ENCODE measurements around the gene GRB10.

The GRB10 gene

DNA sequence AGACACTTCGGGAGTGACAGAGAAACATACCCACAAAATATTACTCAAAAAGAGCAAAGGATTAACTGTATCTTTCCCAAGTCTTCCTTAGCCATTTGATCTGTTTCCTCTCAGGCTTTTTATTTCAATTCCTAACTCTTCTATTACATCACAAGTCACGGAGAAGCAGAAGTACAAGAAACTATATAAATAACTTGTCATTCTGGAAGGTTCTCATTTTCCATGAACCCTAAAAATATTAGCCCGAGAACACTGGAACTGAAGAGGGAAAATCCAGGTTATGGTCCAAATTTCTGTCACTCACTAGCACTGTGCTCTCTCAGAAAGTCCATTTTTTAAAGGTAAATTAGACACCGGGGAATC is 98.0 kb downstream of the GRB10 start:
- Mint-ChIP-seq H3K27me3 (ENCODE audit: low read depth) (peaks cover 10% of the 10 kb centered on the region), H3K4me3 (no peak overlapping the region), H3K9me3 (no peaks in the 10 kb centered on the region), H3K27ac (no peak overlapping the region), H3K4me1 (ENCODE audit: low read depth) (no peaks in the 10 kb centered on the region), H3K36me3 (ENCODE audit: low read depth) (no peaks in the 10 kb centered on the region)
- no peak for DNase-seq (ENCODE audit: low spot score)

DNA sequence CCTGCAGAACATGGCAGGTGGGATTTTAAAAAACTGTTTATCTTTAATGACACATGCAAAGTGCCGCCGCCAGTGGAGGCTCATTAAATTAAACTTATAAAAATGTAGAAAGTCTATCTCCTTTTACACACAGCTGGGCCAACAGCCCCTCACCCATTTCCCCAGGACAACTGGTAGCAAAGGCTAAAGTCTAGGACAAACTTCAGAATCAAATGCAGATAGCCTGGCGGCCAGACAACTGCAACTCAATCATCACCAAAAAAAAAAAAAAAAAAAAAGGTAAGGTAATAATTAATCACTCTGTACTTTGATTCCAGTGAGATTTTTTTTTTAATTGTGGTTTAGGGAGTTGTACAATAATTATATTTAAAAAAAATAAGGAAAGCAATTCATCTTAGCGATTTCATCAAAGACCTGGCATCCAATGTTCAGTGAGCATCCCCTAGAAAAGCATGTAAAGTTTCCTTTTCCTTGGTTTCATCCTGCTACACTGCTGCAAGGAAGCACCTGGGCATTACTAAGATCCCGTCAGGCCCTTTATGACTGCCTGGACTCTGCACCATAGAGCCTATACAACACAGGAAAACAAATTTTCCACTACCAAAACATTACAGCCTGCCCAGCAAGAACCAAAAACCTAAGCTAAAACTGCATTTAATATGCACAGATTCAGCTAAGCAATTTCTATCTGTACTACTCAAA is 98.5 kb downstream of the GRB10 start:
- no peak overlapping the region for H3K27ac Mint-ChIP-seq
- no peak for DNase-seq (ENCODE audit: low spot score)
- no peaks in the 10 kb centered on the region for H3K4me1 Mint-ChIP-seq (ENCODE audit: low read depth)
- no peaks in the 10 kb centered on the region for H3K36me3 Mint-ChIP-seq (ENCODE audit: low read depth)
- no peaks in the 10 kb centered on the region for H3K9me3 Mint-ChIP-seq
- peaks cover 10% of the 10 kb centered on the region for H3K27me3 Mint-ChIP-seq (ENCODE audit: low read depth)
- H3K4me3 Mint-ChIP-seq, result no peak overlapping the region

DNA sequence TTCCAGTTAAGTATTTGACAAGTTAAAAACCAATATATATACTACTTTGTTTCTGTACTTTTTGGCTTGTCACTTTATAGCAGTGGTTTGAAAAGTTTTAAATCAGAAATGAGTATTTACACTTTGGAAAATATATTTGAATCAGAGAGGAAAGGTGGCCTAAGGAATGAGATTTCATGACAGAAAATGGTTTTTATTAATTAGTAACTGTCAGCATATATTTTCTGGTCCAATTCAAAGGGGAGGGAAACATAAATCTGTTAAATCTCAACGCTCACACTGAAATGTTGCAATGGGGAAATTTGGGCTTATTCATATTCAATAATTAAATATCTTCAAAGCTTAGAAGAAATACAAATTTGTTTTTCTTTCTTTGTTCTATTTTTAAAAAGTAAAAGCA is 100.1 kb downstream of the GRB10 start:
- Mint-ChIP-seq H3K27ac (no peak overlapping the region), H3K27me3 (ENCODE audit: low read depth) (peaks cover 10% of the 10 kb centered on the region), H3K4me3 (no peak overlapping the region), H3K36me3 (ENCODE audit: low read depth) (no peaks in the 10 kb centered on the region), H3K9me3 (no peaks in the 10 kb centered on the region), H3K4me1 (ENCODE audit: low read depth) (no peaks in the 10 kb centered on the region)
- no peak for DNase-seq (ENCODE audit: low spot score)

DNA sequence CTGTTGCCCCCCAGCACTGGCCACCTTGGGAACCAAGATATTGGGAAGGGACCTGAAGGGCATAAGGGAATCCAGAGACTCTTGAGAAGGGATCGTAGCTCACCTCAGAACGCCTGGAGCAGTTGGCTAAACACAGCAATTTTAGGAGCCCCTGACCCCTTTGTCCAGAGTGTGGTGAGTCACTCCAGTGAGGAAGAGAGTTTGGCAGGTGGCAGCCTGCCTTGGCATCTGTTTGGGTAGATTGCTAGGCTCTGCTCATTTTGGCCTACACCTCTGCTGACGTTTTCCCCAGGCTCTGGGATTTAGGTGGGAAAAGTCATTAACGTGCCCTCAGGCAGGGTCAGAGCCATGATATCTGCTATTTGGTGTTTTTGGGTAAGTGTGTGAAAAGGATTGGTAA is 100.6 kb downstream of the GRB10 start:
- H3K4me3 Mint-ChIP-seq, result no peak overlapping the region
- DNase-seq (ENCODE audit: low spot score), result no peak
- peaks cover 10% of the 10 kb centered on the region for H3K27me3 Mint-ChIP-seq (ENCODE audit: low read depth)
- H3K9me3 Mint-ChIP-seq, result no peaks in the 10 kb centered on the region
- H3K36me3 Mint-ChIP-seq (ENCODE audit: low read depth), result no peaks in the 10 kb centered on the region
- H3K4me1 Mint-ChIP-seq (ENCODE audit: low read depth), result no peaks in the 10 kb centered on the region
- no peak overlapping the region for H3K27ac Mint-ChIP-seq

DNA sequence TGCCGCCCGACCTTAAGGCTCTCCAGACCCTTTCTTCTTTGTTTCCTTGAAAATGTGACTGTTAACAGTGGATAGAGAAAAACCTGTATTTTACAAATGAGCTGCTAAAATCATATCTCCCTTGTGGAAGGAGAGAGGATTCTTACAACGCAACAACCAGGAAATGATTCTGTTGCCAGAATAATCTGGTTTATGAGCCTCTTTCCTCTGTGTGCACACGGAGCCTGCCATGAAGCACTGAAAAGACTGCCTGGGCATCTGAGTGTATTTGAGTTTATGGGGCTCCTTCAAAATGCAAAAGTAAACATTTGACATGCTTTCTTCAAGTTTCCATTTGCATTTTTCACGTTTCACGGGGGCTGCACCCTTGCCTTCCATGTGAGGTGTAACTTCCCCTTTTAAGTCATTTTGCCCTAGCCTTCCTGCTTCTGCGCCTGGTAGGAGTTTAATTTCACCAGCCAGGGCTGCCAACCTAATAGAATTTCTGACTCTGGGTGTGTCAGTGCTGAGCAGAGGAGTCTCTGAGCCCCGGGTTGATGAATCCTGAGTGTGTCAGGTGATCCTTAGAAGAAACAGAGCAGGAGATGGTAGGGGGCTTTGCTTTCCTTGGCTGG is 101.2 kb downstream of the GRB10 start:
- H3K27ac Mint-ChIP-seq, result no peak overlapping the region
- H3K36me3 Mint-ChIP-seq (ENCODE audit: low read depth), result no peaks in the 10 kb centered on the region
- no peak for DNase-seq (ENCODE audit: low spot score)
- H3K9me3 Mint-ChIP-seq, result no peaks in the 10 kb centered on the region
- H3K4me3 Mint-ChIP-seq, result no peak overlapping the region
- H3K27me3 Mint-ChIP-seq (ENCODE audit: low read depth), result peaks cover 10% of the 10 kb centered on the region
- no peaks in the 10 kb centered on the region for H3K4me1 Mint-ChIP-seq (ENCODE audit: low read depth)

DNA sequence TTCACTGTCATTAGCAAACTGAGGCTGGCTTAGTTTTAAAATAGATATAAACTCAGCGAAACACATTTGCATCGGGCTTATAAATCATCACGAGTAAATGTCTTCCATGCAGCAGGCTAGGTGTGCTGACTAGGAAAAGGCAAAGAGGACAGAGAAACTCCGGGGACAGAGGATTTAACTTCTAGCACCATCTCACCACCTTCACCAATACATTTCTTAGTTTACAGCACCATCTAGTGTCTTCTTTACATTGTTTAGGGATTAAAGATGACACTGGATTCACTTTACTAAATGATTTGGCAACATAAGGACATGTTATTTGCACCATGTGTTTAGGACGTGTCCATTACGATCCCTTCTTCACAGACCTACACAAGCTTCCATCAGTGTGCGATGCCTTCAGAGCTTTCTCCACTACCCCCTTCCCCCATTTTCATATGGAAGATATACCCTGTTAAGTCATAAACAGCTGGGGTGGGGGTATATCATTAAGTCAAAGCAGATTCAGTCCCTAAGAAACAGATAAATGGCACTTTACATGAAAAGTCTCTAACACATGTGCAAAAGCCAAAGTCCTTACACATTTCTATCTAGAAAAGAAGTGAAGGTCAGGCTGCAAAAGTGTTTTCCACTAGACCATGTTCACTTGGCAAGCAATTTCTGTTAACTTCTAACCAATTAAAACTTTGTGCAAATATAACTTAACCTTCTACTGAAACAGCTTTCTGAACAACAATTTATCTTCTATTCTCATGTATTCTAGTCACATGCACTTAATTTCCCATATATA is 103.3 kb downstream of the GRB10 start:
- peaks cover 1% of the 10 kb centered on the region for H3K4me1 Mint-ChIP-seq (ENCODE audit: low read depth)
- H3K27ac Mint-ChIP-seq, result no peak overlapping the region
- H3K36me3 Mint-ChIP-seq (ENCODE audit: low read depth), result no peaks in the 10 kb centered on the region
- peaks cover 5% of the 10 kb centered on the region for H3K27me3 Mint-ChIP-seq (ENCODE audit: low read depth)
- no peak overlapping the region for H3K4me3 Mint-ChIP-seq
- DNase-seq (ENCODE audit: low spot score), result no peak
- no peaks in the 10 kb centered on the region for H3K9me3 Mint-ChIP-seq

DNA sequence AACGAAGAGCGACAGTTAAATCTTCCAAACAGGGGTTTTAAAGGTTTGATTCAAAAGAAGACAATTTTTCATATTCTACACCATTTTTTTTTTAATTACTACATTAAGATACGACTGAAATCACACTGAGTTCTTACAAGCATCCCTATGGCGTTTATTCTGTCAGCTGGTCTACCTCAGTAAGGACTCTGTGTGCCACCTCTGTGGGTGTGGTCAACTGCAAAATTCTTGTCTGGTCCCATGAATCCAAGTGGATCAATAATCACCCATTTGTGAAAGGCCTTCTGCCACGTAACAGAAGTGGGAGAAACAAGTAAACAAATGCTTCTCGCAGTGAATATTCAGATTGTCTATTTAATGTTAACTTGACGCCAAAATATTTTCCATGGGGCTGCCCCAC is 104.1 kb downstream of the GRB10 start:
- no peaks in the 10 kb centered on the region for H3K9me3 Mint-ChIP-seq
- peaks cover 5% of the 10 kb centered on the region for H3K27me3 Mint-ChIP-seq (ENCODE audit: low read depth)

DNA sequence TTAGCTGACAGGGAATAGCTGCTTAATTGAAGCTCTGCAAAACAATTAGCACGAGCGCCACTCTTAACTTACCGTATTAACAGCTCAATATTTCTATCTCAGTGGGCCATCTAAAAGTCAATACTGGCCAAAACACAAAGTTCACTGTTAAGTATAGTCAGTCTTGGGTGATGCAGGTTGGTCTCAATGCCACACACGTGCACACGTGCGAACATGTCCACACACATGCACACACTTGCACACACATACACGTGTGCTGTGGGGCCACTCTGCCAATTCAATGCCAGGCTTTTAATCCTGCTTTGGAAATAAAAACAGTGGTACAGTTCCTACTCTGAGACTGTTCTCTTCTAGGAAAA is 105.1 kb downstream of the GRB10 start:
- no peaks in the 10 kb centered on the region for H3K27me3 Mint-ChIP-seq (ENCODE audit: low read depth)
- peaks cover 1% of the 10 kb centered on the region for H3K4me1 Mint-ChIP-seq (ENCODE audit: low read depth)
- no peak overlapping the region for H3K27ac Mint-ChIP-seq
- no peak overlapping the region for H3K4me3 Mint-ChIP-seq
- no peaks in the 10 kb centered on the region for H3K9me3 Mint-ChIP-seq
- no peaks in the 10 kb centered on the region for H3K36me3 Mint-ChIP-seq (ENCODE audit: low read depth)
- DNase-seq (ENCODE audit: low spot score), result no peak

More for the DNA sequence above, 104.1 kb downstream of the GRB10 start:
- no peak for DNase-seq (ENCODE audit: low spot score)
- no peak overlapping the region for H3K27ac Mint-ChIP-seq
- H3K4me1 Mint-ChIP-seq (ENCODE audit: low read depth), result peaks cover 1% of the 10 kb centered on the region
- no peaks in the 10 kb centered on the region for H3K36me3 Mint-ChIP-seq (ENCODE audit: low read depth)
- H3K4me3 Mint-ChIP-seq, result no peak overlapping the region

DNA sequence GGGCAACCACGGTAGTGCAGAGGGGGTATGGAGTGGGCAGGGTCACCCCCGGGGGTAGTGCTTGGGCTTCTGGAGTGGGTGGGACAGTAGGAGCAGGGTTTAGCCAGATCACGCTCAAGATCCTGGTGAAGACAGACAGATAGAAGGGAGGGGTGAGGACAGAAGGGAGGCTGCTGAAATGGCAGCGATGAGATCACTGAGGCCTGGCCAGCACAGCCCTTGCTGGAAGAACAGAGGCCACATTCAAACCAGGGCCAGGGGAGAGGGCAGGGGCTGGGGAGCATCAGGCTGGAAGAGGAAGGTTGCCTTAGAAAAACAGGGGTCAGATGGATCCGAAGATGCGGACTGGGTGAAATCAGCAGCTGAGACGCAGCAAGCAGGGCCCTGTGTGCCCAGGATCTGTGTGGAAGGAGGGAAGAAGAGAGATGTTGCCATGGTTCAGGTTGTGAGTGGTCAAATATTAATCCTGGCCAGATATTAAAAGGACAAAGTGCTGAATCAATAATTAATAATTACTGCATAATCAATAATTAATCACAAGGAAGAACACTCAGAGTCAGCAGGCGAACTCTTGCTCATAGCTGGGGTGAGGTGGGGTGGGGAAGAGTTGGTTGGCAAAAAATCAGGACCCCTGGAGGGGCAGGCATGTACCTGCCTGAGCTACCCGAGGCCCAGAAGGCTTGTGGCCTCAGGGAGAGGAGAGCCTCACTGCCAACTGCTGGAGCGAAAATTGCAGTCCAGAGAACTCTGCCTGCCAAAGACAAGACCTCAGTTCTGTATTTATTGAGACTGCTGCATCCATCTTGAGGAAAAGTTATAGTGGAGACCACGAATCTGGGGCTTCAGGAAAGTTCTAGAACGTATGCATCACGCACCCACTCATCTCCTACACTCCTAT is 105.7 kb downstream of the GRB10 start:
- peak overlapping the region; percentile 11 for H3K27ac Mint-ChIP-seq
- no peak overlapping the region for H3K4me3 Mint-ChIP-seq
- DNase-seq (ENCODE audit: low spot score), result no peak
- H3K36me3 Mint-ChIP-seq (ENCODE audit: low read depth), result no peaks in the 10 kb centered on the region
- H3K4me1 Mint-ChIP-seq (ENCODE audit: low read depth), result peaks cover 3% of the 10 kb centered on the region
- no peaks in the 10 kb centered on the region for H3K27me3 Mint-ChIP-seq (ENCODE audit: low read depth)
- H3K9me3 Mint-ChIP-seq, result no peaks in the 10 kb centered on the region

DNA sequence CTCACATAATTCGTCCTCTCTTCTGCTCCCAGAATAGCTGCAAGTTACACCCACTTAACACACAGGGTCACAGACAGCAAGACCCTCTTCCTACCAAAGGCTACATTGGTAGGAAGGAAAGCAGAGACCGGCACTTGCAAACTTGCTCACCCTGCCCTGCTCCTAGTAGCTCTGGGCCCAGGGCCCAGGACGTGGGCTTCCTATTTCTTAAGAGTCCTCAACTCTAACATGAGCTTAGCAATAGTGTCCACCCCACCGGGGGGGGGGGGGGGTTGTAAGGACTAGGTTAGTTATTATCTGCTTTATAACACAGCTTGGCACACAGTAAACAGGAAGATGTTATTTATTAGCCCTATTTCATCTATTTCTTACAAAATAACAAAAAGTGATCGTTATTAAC is 106.6 kb downstream of the GRB10 start:
- no peaks in the 10 kb centered on the region for H3K27me3 Mint-ChIP-seq (ENCODE audit: low read depth)

DNA sequence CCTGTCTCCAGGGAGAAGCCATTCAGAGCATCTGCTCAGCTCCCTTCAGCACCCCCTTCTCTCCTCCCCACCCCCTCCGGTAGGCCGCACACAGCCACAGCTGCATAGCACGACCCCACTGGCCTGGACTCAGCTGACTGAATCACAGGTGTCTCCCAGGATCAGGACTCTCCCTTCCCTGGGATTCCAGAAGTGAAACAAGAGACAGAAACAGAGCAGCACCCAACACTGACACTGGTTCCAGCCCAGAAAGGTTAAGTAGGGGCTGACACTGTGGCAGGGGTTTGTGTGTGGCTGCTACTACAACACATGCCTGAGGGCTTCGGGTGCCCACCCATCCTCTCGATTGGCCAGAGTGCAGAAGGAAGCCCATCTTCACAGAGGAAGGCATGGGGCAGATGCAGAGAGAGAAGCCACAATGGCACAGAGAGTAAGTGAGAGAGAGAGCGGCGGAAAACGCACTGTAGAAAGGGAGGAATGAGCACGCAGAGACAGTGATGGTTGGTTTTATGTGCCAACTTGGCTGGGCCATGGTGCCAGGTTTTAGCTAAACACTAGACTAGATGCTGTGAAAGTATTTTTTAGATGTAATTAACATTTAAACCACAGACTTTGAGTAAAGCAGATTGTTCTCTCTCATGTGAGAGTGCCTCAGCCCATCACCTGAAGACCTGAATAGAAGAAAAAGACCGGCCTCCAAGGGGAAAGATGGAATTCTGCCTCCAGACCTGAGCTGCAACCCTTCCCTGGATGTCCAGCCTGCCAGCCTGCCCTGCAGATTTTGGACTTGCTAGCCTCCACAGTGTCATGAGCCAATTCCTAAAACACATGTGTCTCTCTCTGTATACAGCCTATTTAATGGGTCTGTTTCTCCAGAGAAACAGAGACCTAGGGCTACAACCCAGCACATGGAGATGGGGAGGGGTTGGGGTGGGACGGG is 107.5 kb downstream of the GRB10 start:
- H3K27me3 Mint-ChIP-seq (ENCODE audit: low read depth), result no peaks in the 10 kb centered on the region
- no peak for DNase-seq (ENCODE audit: low spot score)
- no peaks in the 10 kb centered on the region for H3K9me3 Mint-ChIP-seq
- peaks cover 3% of the 10 kb centered on the region for H3K4me1 Mint-ChIP-seq (ENCODE audit: low read depth)
- H3K27ac Mint-ChIP-seq, result no peak overlapping the region
- H3K36me3 Mint-ChIP-seq (ENCODE audit: low read depth), result peaks cover 4% of the 10 kb centered on the region
- H3K4me3 Mint-ChIP-seq, result no peak overlapping the region

More for the DNA sequence above, 106.6 kb downstream of the GRB10 start:
- no peak overlapping the region for H3K27ac Mint-ChIP-seq
- DNase-seq (ENCODE audit: low spot score), result no peak
- no peaks in the 10 kb centered on the region for H3K36me3 Mint-ChIP-seq (ENCODE audit: low read depth)
- H3K4me1 Mint-ChIP-seq (ENCODE audit: low read depth), result peaks cover 3% of the 10 kb centered on the region
- H3K4me3 Mint-ChIP-seq, result no peak overlapping the region
- no peaks in the 10 kb centered on the region for H3K9me3 Mint-ChIP-seq

DNA sequence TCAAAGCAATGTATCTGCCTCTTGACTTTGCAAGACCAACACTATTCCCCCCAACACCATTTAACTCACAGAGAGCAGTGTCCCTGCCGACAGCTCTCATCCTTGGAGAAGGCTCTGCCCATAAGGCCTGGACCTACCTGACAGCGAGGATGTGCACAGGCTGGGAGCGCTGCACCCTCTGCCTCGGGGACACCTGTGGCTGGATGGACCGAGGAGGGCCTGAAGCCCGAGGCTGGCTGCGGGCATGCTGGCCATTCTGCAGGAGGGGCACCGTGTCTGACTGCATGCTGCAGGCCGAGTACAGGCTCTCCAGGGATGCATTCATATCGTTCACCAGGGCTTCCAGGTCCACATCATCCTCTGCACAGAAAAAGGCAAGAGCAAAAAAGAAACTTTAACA is 108.4 kb downstream of the GRB10 start:
- H3K27ac Mint-ChIP-seq, result no peak overlapping the region
- H3K4me1 Mint-ChIP-seq (ENCODE audit: low read depth), result peaks cover 3% of the 10 kb centered on the region
- DNase-seq (ENCODE audit: low spot score), result no peak
- H3K4me3 Mint-ChIP-seq, result no peak overlapping the region
- no peaks in the 10 kb centered on the region for H3K27me3 Mint-ChIP-seq (ENCODE audit: low read depth)
- no peaks in the 10 kb centered on the region for H3K9me3 Mint-ChIP-seq
- H3K36me3 Mint-ChIP-seq (ENCODE audit: low read depth), result peaks cover 4% of the 10 kb centered on the region

DNA sequence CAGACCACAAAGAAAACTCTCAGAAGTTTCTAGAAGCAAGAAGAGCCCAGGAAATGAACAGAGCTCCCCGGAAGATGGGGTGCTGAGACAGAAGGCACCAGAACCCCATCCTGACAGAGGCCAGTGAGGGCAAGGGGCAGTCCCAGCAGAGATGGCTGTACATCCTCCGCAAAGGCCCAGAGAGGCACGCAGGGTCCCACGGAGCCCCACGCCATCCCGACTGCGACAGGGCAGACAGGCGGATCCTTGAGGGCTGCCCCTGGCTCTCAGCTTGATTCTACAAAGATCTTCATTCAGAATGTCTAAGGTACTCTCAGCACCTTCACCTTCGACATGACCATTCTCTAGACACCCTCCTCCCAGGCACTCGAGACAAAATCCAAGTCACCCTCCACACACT is 109.6 kb downstream of the GRB10 start:
- no peak overlapping the region for H3K27ac Mint-ChIP-seq
- H3K27me3 Mint-ChIP-seq (ENCODE audit: low read depth), result no peaks in the 10 kb centered on the region
- no peak overlapping the region for H3K4me3 Mint-ChIP-seq
- DNase-seq (ENCODE audit: low spot score), result no peak
- H3K36me3 Mint-ChIP-seq (ENCODE audit: low read depth), result peaks cover 4% of the 10 kb centered on the region
- H3K9me3 Mint-ChIP-seq, result no peaks in the 10 kb centered on the region
- peaks cover 3% of the 10 kb centered on the region for H3K4me1 Mint-ChIP-seq (ENCODE audit: low read depth)

Data from T-helper 2 cell treated with Interferon-gamma antibody and Interleukin-4, amounts not matched to agents 5 μg/mL and 100 μg/mL, for 36 hours (primary cell).